ENCODE data around the gene KCNC3. TPM values are rescaled to one million over a fixed set of nuclear protein-coding genes. Genes with fewer than 3 reads are reported as not detected.

KCNC3 gene
- polyA plus RNA-seq, 2 donors, result 0.45 to 0.81 TPM

DNA sequence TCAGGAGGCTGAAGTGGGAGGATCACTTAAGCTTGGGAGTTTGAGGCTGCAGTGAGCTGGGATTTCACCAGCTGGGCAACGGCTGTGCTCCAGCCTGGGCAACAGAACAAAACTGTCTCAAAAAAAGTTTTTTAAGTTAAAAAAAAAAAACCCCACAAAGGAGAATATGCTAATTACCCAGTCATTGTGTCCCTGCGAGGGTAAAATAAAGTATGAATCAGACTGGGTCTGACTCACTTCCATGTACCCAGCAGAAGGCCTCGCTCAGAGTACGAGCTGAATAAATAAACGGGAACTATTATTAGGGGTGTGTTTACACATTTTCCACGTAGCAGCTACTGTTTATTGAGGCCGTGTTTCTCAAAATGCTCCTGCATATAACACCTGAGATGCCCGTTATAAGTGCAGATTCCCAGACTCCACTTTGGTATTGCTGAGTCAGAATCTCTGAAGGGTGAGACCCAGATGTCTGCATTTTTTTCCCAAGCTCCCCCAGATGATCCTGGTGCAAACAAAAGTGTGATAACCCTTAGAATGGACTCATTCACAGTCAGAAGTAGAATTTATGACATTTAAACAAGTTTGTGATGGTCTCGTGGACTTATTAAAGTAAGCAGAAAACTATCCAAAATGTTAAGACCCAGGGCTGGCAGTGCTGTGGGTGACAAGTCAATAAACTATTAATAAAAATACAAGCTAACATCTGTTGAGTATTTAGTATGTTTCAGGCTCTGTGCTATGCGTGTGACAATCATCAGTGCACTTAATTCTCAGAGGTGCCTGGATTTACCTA lies 28.2 kb downstream of the KCNC3 start:
- 39 to 47% methylated on average over 10 of the region's 10 CpGs for WGBS, 2 donors
- Histone ChIP-seq H3K27me3 (ENCODE audit: control insufficient read depth in 1 of 2, insufficient read depth in 2 of 2, low read length in 2 of 2) (no peaks in the 10 kb centered on the region), H3K27ac (ENCODE audit: low read depth in 2 of 2, low read length in 1 of 2) (no peak overlapping the region), H3K4me1 (ENCODE audit: control insufficient read depth in 2 of 2, insufficient read depth in 2 of 2, low read length in 1 of 2) (no peaks in the 10 kb centered on the region), H3K9me3 (ENCODE audit: control insufficient read depth in 2 of 2, insufficient read depth in 1 of 2, low read depth in 1 of 2, low read length in 1 of 2) (peaks cover 0 to 10% of the 10 kb centered on the region in 2 donors), H3K36me3 (ENCODE audit: control insufficient read depth in 2 of 2, insufficient read depth in 2 of 2, low read length in 1 of 2) (peaks cover 0 to 5% of the 10 kb centered on the region in 2 donors), H3K4me3 (ENCODE audit: low read depth in 1 of 2, low read length in 2 of 2) (no peak overlapping the region)

DNA sequence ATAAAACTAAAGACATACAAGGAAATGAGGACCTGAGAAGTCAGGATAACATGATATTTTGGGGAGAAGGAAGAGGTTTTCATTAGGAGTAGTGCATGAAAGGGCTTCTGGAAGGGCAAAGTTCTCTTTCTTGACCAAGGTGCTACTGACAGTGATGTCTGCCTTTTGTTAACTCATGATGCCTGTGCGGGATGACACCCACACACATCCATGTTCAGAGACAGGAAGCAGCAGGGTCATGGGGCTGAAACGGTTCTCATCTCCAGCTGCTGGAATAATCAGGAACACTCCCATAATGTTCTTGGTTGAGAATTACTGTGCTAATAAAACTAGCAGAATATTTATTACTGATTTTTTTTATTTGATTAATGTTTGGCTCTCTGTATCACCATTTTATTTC lies 29.1 kb downstream of the KCNC3 start:
- Histone ChIP-seq H3K27ac (ENCODE audit: low read depth in 2 of 2, low read length in 1 of 2) (no peak overlapping the region), H3K4me3 (ENCODE audit: low read depth in 1 of 2, low read length in 2 of 2) (no peak overlapping the region), H3K27me3 (ENCODE audit: control insufficient read depth in 1 of 2, insufficient read depth in 2 of 2, low read length in 2 of 2) (no peaks in the 10 kb centered on the region), H3K4me1 (ENCODE audit: control insufficient read depth in 2 of 2, insufficient read depth in 2 of 2, low read length in 1 of 2) (no peaks in the 10 kb centered on the region), H3K36me3 (ENCODE audit: control insufficient read depth in 2 of 2, insufficient read depth in 2 of 2, low read length in 1 of 2) (peaks cover 0 to 5% of the 10 kb centered on the region in 2 donors), H3K9me3 (ENCODE audit: control insufficient read depth in 2 of 2, insufficient read depth in 1 of 2, low read depth in 1 of 2, low read length in 1 of 2) (peaks cover 0 to 10% of the 10 kb centered on the region in 2 donors)
- 43 to 51% methylated on average over 2 of the region's 2 CpGs for WGBS, 2 donors

DNA sequence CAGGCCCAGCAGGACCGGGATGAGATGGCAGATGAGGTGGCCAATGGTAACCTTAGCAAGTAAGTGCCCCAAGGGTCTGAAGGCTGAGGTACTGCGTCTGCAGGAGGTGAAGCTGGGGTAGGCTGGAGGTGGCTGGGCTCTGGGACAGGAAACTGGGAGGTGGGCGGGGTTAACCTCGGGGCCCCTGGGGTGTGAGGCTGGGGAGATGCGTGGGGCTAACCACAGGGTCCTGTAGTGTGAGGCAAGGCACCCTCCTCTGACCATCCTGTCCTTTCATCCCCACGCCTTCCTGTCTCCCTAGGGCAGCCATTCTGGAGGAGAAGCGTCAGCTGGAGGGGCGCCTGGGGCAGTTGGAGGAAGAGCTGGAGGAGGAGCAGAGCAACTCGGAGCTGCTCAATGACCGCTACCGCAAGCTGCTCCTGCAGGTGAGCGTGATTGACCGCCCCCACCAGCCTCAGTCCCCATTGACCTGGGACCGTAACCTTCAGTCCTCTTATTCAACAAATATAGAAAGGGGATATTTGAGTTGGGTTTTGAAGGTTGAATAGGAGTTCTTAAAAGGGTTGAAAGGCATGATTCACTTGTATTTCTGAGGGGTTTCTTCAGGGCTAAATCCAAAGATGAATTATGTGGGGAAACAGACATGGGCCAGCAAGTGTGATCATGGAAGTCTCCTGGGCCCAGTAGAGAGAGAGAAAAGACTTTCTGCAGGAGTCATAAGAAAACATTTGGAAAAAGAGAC lies 35.7 kb downstream of the KCNC3 start:
- H3K27ac ChIP-seq (ENCODE audit: low read depth in 2 of 2, low read length in 1 of 2), result no peak overlapping the region
- H3K36me3 ChIP-seq (ENCODE audit: control insufficient read depth in 2 of 2, insufficient read depth in 2 of 2, low read length in 1 of 2), result peaks cover 0 to 15% of the 10 kb centered on the region in 2 donors
- H3K9me3 ChIP-seq (ENCODE audit: control insufficient read depth in 2 of 2, insufficient read depth in 1 of 2, low read depth in 1 of 2, low read length in 1 of 2), result peaks cover 0 to 9% of the 10 kb centered on the region in 2 donors
- no peaks in the 10 kb centered on the region for H3K27me3 ChIP-seq (ENCODE audit: control insufficient read depth in 1 of 2, insufficient read depth in 2 of 2, low read length in 2 of 2)
- WGBS, 2 donors, result 80 to 84% methylated on average over 14 of the region's 14 CpGs
- H3K4me3 ChIP-seq (ENCODE audit: low read depth in 1 of 2, low read length in 2 of 2), result no peak overlapping the region
- no peaks in the 10 kb centered on the region for H3K4me1 ChIP-seq (ENCODE audit: control insufficient read depth in 2 of 2, insufficient read depth in 2 of 2, low read length in 1 of 2)

DNA sequence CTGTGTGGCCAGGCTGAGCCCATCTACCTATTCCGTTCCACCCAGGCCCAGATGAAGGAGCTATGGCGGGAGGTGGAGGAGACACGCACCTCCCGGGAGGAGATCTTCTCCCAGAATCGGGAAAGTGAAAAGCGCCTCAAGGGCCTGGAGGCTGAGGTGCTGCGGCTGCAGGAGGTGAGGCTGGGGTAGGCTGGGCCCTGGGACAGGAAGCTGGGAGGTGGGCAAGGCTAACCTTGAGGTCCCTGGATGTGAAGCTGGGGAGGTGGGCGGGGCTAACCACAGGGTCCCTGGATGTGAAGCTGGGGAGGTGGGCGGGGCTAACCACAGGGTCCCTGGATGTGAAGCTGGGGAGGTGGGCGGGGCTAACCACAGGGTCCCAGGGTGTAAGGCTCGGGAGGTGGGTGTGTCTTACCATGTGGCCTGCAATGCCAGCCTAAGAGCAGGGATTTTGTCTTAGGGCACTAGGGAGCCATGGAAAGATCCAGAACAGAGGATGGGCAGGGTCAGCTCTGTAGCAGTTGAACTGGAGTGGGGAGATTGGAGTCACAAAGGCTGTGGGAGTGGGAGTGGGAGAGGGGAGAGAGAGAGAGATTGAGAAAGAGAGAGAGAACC lies 36.9 kb downstream of the KCNC3 start:
- WGBS, 2 donors, result 78 to 80% methylated on average over 11 of the region's 11 CpGs
- peaks cover 0 to 22% of the 10 kb centered on the region in 2 donors for H3K36me3 ChIP-seq (ENCODE audit: control insufficient read depth in 2 of 2, insufficient read depth in 2 of 2, low read length in 1 of 2)
- peaks cover 0 to 10% of the 10 kb centered on the region in 2 donors for H3K9me3 ChIP-seq (ENCODE audit: control insufficient read depth in 2 of 2, insufficient read depth in 1 of 2, low read depth in 1 of 2, low read length in 1 of 2)
- no peak overlapping the region for H3K27ac ChIP-seq (ENCODE audit: low read depth in 2 of 2, low read length in 1 of 2)
- no peak overlapping the region for H3K4me3 ChIP-seq (ENCODE audit: low read depth in 1 of 2, low read length in 2 of 2)
- H3K27me3 ChIP-seq (ENCODE audit: control insufficient read depth in 1 of 2, insufficient read depth in 2 of 2, low read length in 2 of 2), result no peaks in the 10 kb centered on the region
- no peaks in the 10 kb centered on the region for H3K4me1 ChIP-seq (ENCODE audit: control insufficient read depth in 2 of 2, insufficient read depth in 2 of 2, low read length in 1 of 2)

DNA sequence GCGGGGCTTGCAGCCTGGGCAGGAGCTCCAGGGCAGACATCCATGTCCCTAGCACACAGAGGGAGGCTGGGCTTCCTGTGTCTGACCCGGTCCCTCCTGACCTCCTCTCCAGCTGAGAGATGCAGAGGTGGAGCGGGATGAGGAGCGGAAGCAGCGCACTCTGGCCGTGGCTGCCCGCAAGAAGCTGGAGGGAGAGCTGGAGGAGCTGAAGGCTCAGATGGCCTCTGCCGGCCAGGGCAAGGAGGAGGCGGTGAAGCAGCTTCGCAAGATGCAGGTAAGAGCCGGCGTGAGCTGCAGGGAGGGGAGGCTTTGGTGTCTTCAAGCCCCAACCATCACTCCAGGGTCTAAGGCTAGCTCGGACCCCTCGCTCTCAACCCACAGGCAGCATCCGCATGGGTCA lies 38.4 kb downstream of the KCNC3 start:
- Histone ChIP-seq H3K27me3 (ENCODE audit: control insufficient read depth in 1 of 2, insufficient read depth in 2 of 2, low read length in 2 of 2) (no peaks in the 10 kb centered on the region), H3K4me1 (ENCODE audit: control insufficient read depth in 2 of 2, insufficient read depth in 2 of 2, low read length in 1 of 2) (no peaks in the 10 kb centered on the region), H3K36me3 (ENCODE audit: control insufficient read depth in 2 of 2, insufficient read depth in 2 of 2, low read length in 1 of 2) (peaks cover 0 to 29% of the 10 kb centered on the region in 2 donors), H3K4me3 (ENCODE audit: low read depth in 1 of 2, low read length in 2 of 2) (no peak overlapping the region), H3K27ac (ENCODE audit: low read depth in 2 of 2, low read length in 1 of 2) (no peak overlapping the region), H3K9me3 (ENCODE audit: control insufficient read depth in 2 of 2, insufficient read depth in 1 of 2, low read depth in 1 of 2, low read length in 1 of 2) (peaks cover 3 to 14% of the 10 kb centered on the region in 2 donors)
- WGBS, 2 donors, result 68 to 77% methylated on average over 15 of the region's 15 CpGs

DNA sequence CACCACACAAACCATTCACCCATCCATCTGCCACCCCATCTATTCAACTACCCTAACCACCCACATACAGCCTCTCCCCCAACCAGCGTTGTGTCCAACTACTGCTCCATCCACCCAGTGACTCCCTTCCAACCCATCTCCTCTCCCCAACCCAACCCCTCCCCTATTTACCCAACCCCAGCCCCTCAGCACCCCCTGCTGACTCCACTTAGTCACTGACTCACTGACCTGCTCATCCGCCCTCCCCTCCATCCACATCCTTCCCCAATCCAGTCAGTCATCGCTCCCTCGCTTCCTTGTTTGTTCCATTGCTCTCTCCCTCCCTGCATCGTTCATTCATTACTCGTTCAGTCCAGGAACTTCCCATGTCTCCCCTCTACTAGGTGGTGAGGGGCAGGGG lies 39.2 kb downstream of the KCNC3 start:
- H3K9me3 ChIP-seq (ENCODE audit: control insufficient read depth in 2 of 2, insufficient read depth in 1 of 2, low read depth in 1 of 2, low read length in 1 of 2), result peaks cover 3 to 14% of the 10 kb centered on the region in 2 donors
- no peak overlapping the region for H3K4me3 ChIP-seq (ENCODE audit: low read depth in 1 of 2, low read length in 2 of 2)
- no peaks in the 10 kb centered on the region for H3K4me1 ChIP-seq (ENCODE audit: control insufficient read depth in 2 of 2, insufficient read depth in 2 of 2, low read length in 1 of 2)
- H3K27ac ChIP-seq (ENCODE audit: low read depth in 2 of 2, low read length in 1 of 2), result no peak overlapping the region
- no peaks in the 10 kb centered on the region for H3K27me3 ChIP-seq (ENCODE audit: control insufficient read depth in 1 of 2, insufficient read depth in 2 of 2, low read length in 2 of 2)
- H3K36me3 ChIP-seq (ENCODE audit: control insufficient read depth in 2 of 2, insufficient read depth in 2 of 2, low read length in 1 of 2), result peaks cover 0 to 29% of the 10 kb centered on the region in 2 donors
- WGBS, 2 donors, result 71 to 76% methylated on average over 6 of the region's 6 CpGs

DNA sequence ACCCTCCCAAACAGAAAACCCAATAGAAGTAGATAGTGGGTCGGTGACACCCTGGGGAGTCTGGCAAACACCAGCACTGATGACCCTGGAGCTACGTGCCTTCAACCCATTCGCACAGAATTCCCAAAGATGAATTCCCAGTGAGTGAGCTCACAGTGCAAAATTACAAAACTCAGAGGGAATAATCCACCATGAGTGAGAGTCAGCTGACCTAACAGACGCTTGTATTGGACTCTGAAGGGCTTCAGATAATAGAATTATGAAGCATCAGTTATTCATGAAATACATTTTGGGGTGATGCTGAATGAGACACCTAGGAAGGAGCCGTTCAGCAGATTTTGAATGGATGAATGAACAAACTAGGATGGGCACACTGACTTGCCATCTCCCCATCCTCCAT lies 40.2 kb downstream of the KCNC3 start:
- no peak overlapping the region for H3K4me3 ChIP-seq (ENCODE audit: low read depth in 1 of 2, low read length in 2 of 2)
- 89% methylated on average over 5 of the region's 5 CpGs for WGBS, 2 donors
- no peaks in the 10 kb centered on the region for H3K4me1 ChIP-seq (ENCODE audit: control insufficient read depth in 2 of 2, insufficient read depth in 2 of 2, low read length in 1 of 2)
- no peaks in the 10 kb centered on the region for H3K27me3 ChIP-seq (ENCODE audit: control insufficient read depth in 1 of 2, insufficient read depth in 2 of 2, low read length in 2 of 2)
- peaks cover 0 to 29% of the 10 kb centered on the region in 2 donors for H3K36me3 ChIP-seq (ENCODE audit: control insufficient read depth in 2 of 2, insufficient read depth in 2 of 2, low read length in 1 of 2)
- no peak overlapping the region for H3K27ac ChIP-seq (ENCODE audit: low read depth in 2 of 2, low read length in 1 of 2)
- peaks cover 3 to 14% of the 10 kb centered on the region in 2 donors for H3K9me3 ChIP-seq (ENCODE audit: control insufficient read depth in 2 of 2, insufficient read depth in 1 of 2, low read depth in 1 of 2, low read length in 1 of 2)

DNA sequence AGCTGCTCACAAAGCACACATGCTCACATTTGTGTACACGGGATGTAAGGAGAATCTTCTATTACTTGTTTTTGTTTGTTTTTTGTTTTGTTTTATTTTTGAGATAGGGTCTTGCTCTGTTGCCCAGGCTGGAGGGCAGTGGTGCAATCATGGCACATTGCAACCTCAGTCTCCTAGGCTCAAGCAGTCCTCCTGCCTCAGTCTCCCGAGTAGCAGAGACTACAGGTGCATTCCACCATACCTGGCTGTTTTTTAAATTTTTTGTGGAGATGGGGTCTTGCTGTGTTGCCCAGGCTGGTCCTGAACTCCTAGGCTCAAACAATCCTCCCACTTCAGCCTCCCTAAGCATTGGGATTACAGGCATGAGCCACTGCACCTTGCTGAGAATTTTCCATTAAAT lies 41.8 kb downstream of the KCNC3 start:
- no peaks in the 10 kb centered on the region for H3K4me1 ChIP-seq (ENCODE audit: control insufficient read depth in 2 of 2, insufficient read depth in 2 of 2, low read length in 1 of 2)
- H3K4me3 ChIP-seq (ENCODE audit: low read depth in 1 of 2, low read length in 2 of 2), result no peak overlapping the region
- H3K36me3 ChIP-seq (ENCODE audit: control insufficient read depth in 2 of 2, insufficient read depth in 2 of 2, low read length in 1 of 2), result peaks cover 0 to 29% of the 10 kb centered on the region in 2 donors
- peaks cover 3 to 9% of the 10 kb centered on the region in 2 donors for H3K9me3 ChIP-seq (ENCODE audit: control insufficient read depth in 2 of 2, insufficient read depth in 1 of 2, low read depth in 1 of 2, low read length in 1 of 2)
- 92 to 94% methylated on average over 2 of the region's 2 CpGs for WGBS, 2 donors
- no peaks in the 10 kb centered on the region for H3K27me3 ChIP-seq (ENCODE audit: control insufficient read depth in 1 of 2, insufficient read depth in 2 of 2, low read length in 2 of 2)
- no peak overlapping the region for H3K27ac ChIP-seq (ENCODE audit: low read depth in 2 of 2, low read length in 1 of 2)

DNA sequence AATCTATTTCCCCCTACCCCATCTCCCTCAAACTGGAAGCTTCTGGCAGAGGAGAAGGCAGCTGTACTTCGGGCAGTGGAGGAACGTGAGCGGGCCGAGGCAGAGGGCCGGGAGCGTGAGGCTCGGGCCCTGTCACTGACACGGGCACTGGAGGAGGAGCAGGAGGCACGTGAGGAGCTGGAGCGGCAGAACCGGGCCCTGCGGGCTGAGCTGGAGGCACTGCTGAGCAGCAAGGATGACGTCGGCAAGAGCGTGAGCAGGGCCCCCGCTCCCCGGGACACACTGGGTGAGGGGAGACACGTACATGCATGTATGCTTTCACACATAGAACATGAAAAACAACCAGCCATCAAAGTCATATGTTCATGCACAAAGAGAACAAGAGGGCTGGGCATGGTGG lies 42.7 kb downstream of the KCNC3 start:
- 93 to 94% methylated on average over 18 of the region's 18 CpGs for WGBS, 2 donors
- Histone ChIP-seq H3K27ac (ENCODE audit: low read depth in 2 of 2, low read length in 1 of 2) (no peak overlapping the region), H3K4me1 (ENCODE audit: control insufficient read depth in 2 of 2, insufficient read depth in 2 of 2, low read length in 1 of 2) (no peaks in the 10 kb centered on the region), H3K4me3 (ENCODE audit: low read depth in 1 of 2, low read length in 2 of 2) (no peak overlapping the region), H3K9me3 (ENCODE audit: control insufficient read depth in 2 of 2, insufficient read depth in 1 of 2, low read depth in 1 of 2, low read length in 1 of 2) (peaks cover 3 to 9% of the 10 kb centered on the region in 2 donors), H3K36me3 (ENCODE audit: control insufficient read depth in 2 of 2, insufficient read depth in 2 of 2, low read length in 1 of 2) (peaks cover 0 to 28% of the 10 kb centered on the region in 2 donors), H3K27me3 (ENCODE audit: control insufficient read depth in 1 of 2, insufficient read depth in 2 of 2, low read length in 2 of 2) (no peaks in the 10 kb centered on the region)
